Measurements from ENCODE around the gene PRG3. TPM values are rescaled to one million over a fixed set of nuclear protein-coding genes. Genes with fewer than 3 reads are reported as not detected.

The PRG3 gene
- total and polyA plus RNA-seq, 9 of the 15 experiments (the other 6 are each of a cell fraction or from before 2014, with no cell fraction given), result 0.18 to 0.55 (median 0.38) TPM; not detected in 6

DNA sequence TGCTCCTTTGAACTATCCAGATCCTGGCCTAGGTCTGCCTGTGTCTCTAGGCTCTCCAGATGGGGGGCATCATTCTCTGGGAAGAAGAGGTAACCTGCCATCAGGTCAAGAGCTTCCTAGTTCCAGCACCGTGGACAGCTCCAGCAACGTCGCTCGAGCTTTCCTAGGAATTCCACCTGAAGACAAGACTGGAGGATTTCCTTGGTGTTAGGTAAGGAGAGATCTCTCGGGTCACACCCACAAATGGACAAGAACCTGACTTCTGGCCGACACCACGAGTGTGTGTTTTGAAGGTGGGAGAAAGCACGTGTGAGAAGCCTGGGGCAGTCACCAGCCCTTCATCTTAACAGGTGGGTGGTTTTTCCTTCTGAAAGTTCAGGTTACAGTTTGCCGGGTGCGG lies 1.2 kb downstream of the PRG3 start (continued):
- no peak for TF ChIP-seq KAT2B (IDR thresholded peaks at IDR 0.05; ENCODE audit: low read depth, low read length)
- no peak for TF ChIP-seq PHF8 (IDR thresholded peaks at IDR 0.05; ENCODE audit: borderline replicate concordance, low read length)
- TF ChIP-seq TARDBP (IDR thresholded peaks at IDR 0.05), result no peak
- TF ChIP-seq KDM5B (IDR thresholded peaks at IDR 0.05; ENCODE audit: insufficient replicate concordance, low read depth, low read length), result no peak
- TF ChIP-seq, protein P1, sequence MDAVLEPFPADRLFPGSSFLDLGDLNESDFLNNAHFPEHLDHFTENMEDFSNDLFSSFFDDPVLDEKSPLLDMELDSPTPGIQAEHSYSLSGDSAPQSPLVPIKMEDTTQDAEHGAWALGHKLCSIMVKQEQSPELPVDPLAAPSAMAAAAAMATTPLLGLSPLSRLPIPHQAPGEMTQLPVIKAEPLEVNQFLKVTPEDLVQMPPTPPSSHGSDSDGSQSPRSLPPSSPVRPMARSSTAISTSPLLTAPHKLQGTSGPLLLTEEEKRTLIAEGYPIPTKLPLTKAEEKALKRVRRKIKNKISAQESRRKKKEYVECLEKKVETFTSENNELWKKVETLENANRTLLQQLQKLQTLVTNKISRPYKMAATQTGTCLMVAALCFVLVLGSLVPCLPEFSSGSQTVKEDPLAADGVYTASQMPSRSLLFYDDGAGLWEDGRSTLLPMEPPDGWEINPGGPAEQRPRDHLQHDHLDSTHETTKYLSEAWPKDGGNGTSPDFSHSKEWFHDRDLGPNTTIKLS (IDR thresholded peaks at IDR 0.05; ENCODE audit: borderline replicate concordance, low read depth), result no peak
- TF ChIP-seq, protein P2, sequence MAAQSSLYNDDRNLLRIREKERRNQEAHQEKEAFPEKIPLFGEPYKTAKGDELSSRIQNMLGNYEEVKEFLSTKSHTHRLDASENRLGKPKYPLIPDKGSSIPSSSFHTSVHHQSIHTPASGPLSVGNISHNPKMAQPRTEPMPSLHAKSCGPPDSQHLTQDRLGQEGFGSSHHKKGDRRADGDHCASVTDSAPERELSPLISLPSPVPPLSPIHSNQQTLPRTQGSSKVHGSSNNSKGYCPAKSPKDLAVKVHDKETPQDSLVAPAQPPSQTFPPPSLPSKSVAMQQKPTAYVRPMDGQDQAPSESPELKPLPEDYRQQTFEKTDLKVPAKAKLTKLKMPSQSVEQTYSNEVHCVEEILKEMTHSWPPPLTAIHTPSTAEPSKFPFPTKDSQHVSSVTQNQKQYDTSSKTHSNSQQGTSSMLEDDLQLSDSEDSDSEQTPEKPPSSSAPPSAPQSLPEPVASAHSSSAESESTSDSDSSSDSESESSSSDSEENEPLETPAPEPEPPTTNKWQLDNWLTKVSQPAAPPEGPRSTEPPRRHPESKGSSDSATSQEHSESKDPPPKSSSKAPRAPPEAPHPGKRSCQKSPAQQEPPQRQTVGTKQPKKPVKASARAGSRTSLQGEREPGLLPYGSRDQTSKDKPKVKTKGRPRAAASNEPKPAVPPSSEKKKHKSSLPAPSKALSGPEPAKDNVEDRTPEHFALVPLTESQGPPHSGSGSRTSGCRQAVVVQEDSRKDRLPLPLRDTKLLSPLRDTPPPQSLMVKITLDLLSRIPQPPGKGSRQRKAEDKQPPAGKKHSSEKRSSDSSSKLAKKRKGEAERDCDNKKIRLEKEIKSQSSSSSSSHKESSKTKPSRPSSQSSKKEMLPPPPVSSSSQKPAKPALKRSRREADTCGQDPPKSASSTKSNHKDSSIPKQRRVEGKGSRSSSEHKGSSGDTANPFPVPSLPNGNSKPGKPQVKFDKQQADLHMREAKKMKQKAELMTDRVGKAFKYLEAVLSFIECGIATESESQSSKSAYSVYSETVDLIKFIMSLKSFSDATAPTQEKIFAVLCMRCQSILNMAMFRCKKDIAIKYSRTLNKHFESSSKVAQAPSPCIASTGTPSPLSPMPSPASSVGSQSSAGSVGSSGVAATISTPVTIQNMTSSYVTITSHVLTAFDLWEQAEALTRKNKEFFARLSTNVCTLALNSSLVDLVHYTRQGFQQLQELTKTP (IDR thresholded peaks at IDR 0.05; ENCODE audit: low read depth in 1 of 2, partially characterized antibody in 2 of 2), result peak in 1 of 2 experiments; percentile 94
- TF ChIP-seq ZNF12 (CRISPR knock-in tag; IDR thresholded peaks at IDR 0.05), result no peak
- no peak for TF ChIP-seq ESRRA (IDR thresholded peaks at IDR 0.05; ENCODE audit: borderline replicate concordance, low read depth)
- TF ChIP-seq, protein P3, sequence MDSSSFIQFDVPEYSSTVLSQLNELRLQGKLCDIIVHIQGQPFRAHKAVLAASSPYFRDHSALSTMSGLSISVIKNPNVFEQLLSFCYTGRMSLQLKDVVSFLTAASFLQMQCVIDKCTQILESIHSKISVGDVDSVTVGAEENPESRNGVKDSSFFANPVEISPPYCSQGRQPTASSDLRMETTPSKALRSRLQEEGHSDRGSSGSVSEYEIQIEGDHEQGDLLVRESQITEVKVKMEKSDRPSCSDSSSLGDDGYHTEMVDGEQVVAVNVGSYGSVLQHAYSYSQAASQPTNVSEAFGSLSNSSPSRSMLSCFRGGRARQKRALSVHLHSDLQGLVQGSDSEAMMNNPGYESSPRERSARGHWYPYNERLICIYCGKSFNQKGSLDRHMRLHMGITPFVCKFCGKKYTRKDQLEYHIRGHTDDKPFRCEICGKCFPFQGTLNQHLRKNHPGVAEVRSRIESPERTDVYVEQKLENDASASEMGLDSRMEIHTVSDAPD (CRISPR knock-in tag; IDR thresholded peaks at IDR 0.05), result no peak
- no peak for TF ChIP-seq HMGN3 (IDR thresholded peaks at IDR 0.05; ENCODE audit: borderline replicate concordance, extremely low read depth, insufficient read length, low read depth, low read length)
- TF ChIP-seq ZNF561 (CRISPR knock-in tag; conservative IDR thresholded peaks at IDR 0.05), result no peak
- TF ChIP-seq ZNF146 (CRISPR knock-in tag; IDR thresholded peaks at IDR 0.05; ENCODE audit: unreplicated experiment), result no peak
- TF ChIP-seq, protein P4, sequence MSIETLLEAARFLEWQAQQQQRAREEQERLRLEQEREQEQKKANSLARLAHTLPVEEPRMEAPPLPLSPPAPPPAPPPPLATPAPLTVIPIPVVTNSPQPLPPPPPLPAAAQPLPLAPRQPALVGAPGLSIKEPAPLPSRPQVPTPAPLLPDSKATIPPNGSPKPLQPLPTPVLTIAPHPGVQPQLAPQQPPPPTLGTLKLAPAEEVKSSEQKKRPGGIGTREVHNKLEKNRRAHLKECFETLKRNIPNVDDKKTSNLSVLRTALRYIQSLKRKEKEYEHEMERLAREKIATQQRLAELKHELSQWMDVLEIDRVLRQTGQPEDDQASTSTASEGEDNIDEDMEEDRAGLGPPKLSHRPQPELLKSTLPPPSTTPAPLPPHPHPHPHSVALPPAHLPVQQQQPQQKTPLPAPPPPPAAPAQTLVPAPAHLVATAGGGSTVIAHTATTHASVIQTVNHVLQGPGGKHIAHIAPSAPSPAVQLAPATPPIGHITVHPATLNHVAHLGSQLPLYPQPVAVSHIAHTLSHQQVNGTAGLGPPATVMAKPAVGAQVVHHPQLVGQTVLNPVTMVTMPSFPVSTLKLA (conservative IDR thresholded peaks at IDR 0.05), result peak; percentile 44 to 64; a peak in 3 of 4 replicates
- TF ChIP-seq CHD4 (IDR thresholded peaks at IDR 0.05; ENCODE audit: insufficient read depth, insufficient replicate concordance, low read depth, low read length, poor library complexity, severe bottlenecking), result no peak
- TF ChIP-seq, protein P5, sequence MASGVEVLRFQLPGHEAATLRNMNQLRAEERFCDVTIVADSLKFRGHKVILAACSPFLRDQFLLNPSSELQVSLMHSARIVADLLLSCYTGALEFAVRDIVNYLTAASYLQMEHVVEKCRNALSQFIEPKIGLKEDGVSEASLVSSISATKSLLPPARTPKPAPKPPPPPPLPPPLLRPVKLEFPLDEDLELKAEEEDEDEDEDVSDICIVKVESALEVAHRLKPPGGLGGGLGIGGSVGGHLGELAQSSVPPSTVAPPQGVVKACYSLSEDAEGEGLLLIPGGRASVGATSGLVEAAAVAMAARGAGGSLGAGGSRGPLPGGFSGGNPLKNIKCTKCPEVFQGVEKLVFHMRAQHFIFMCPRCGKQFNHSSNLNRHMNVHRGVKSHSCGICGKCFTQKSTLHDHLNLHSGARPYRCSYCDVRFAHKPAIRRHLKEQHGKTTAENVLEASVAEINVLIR (CRISPR knock-in tag; IDR thresholded peaks at IDR 0.05), result no peak
- TF ChIP-seq EHMT2 (IDR thresholded peaks at IDR 0.05), result peak; percentile 99
- TF ChIP-seq ZNF354B (CRISPR knock-in tag; IDR thresholded peaks at IDR 0.05), result no peak

All from K562 (cell line).